HEK293T (cell line): ENCODE results near the gene DCST2.

Source experiments
- BHLHE40 ChIP-seq: fragments of 450-650 bp; IDR thresholded peaks from 2 replicates; pipeline ENCODE4 v1.6.1; 2016; ENCODE audit warnings: mild to moderate bottlenecking, moderate library complexity, borderline replicate concordance
- ELF4 ChIP-seq: fragments of 450-650 bp; IDR thresholded peaks from 2 replicates; pipeline ENCODE4 v1.6.1; 2017; ENCODE audit warnings: antibody characterized with exemption
- FOXA1 ChIP-seq: fragments of 450-650 bp; IDR thresholded peaks from 2 replicates; pipeline ENCODE4 v1.6.1; 2016; ENCODE audit warnings: mild to moderate bottlenecking
- FOXM1 ChIP-seq: fragments of 450-650 bp; IDR thresholded peaks from 2 replicates; pipeline ENCODE4 v1.6.1; 2017; ENCODE audit warnings: mild to moderate bottlenecking, borderline replicate concordance
- L3MBTL2 ChIP-seq: fragments of 450-650 bp; conservative IDR thresholded peaks from 2 replicates; pipeline ENCODE4 v1.6.1; 2016; ENCODE audit warnings: mild to moderate bottlenecking
- LEF1 ChIP-seq: fragments of 450-650 bp; IDR thresholded peaks from 2 replicates; pipeline ENCODE4 v1.6.1; 2017; ENCODE audit warnings: mild to moderate bottlenecking, borderline replicate concordance
- NFRKB ChIP-seq: fragments of 450-650 bp; IDR thresholded peaks from 2 replicates; pipeline ENCODE4 v1.6.1; 2016; ENCODE audit warnings: mild to moderate bottlenecking, moderate library complexity
- SUZ12 ChIP-seq: fragments of 450-650 bp; IDR thresholded peaks from 2 replicates; pipeline ENCODE4 v1.6.1; 2016; ENCODE audit warnings: mild to moderate bottlenecking
- TARDBP ChIP-seq: fragments of 450-650 bp; IDR thresholded peaks from 2 replicates; pipeline ENCODE4 v1.6.1; 2016

GRCh38 chr1:155005076-155006011 lies 28.2 kb downstream of the DCST2 start:
- TF ChIP-seq FOXA1 (no peak), FOXM1 (no peak), NFRKB (no peak), TARDBP (no peak), LEF1 (no peak), ELF4 (no peak), SUZ12 (no peak), BHLHE40 (no peak), L3MBTL2 (no peak)
